Activated naive CD4-positive, alpha-beta T cell treated with anti-CD3 and anti-CD28 coated beads for 36 hours (primary cell): ENCODE results near the gene FAAP100. TPM values are rescaled to one million over a fixed set of nuclear protein-coding genes. Genes with fewer than 3 reads are reported as not detected.
A peak's percentile ranks its signal among the peaks of the same experiment; 100 is the strongest.
"Not testable (repeated sequence)": the region's sequence is repeated elsewhere in the genome, so short reads cannot be mapped to it uniquely, and the experiment has no call there.

ENCODE experiments used
- CTCF ChIA-PET: fragments of 350-600 bp; sonication (Branson Sonifier 250); formaldehyde crosslinking; loops from one replicate; lab custom pipeline; 2021; ENCODE audit warnings: antibody characterized with exemption; lab: Charles Lee
- DNase-seq: peaks from one replicate; pipeline ENCODE4 v3.0.0-alpha.2; 2020
- H3K27ac Mint-ChIP-seq: one replicate; pipeline ENCODE4 v1.8.0; 2021; ENCODE audit warnings: mild to moderate bottlenecking, mixed read lengths
- H3K27me3 Mint-ChIP-seq: one replicate; pipeline ENCODE4 v1.8.0; 2021; ENCODE audit warnings: low read depth, mixed read lengths
- H3K36me3 Mint-ChIP-seq: one replicate; pipeline ENCODE4 v1.8.0; 2021; ENCODE audit warnings: low read depth, mixed read lengths
- H3K4me1 Mint-ChIP-seq: one replicate; pipeline ENCODE4 v1.8.0; 2021; ENCODE audit warnings: low read depth, mixed read lengths
- H3K4me3 Mint-ChIP-seq: one replicate; pipeline ENCODE4 v1.8.0; 2021; ENCODE audit warnings: mild to moderate bottlenecking, moderate library complexity, mixed read lengths
- H3K9me3 Mint-ChIP-seq: one replicate; pipeline ENCODE4 v1.8.0; 2021; ENCODE audit warnings: mixed read lengths
- intact Hi-C: fragments of 100-400 bp; cut with micrococcal nuclease; formaldehyde crosslinking; loops from one replicate; pipeline ENCODE4 v1.15.1; 2023
- total RNA-seq, 2 experiments: library from RNA; stranded (reverse); gene quantifications; one replicate each; pipeline ENCODE4 v1.2.3, GENCODE V29; 2021

FAAP100 gene, protein sequence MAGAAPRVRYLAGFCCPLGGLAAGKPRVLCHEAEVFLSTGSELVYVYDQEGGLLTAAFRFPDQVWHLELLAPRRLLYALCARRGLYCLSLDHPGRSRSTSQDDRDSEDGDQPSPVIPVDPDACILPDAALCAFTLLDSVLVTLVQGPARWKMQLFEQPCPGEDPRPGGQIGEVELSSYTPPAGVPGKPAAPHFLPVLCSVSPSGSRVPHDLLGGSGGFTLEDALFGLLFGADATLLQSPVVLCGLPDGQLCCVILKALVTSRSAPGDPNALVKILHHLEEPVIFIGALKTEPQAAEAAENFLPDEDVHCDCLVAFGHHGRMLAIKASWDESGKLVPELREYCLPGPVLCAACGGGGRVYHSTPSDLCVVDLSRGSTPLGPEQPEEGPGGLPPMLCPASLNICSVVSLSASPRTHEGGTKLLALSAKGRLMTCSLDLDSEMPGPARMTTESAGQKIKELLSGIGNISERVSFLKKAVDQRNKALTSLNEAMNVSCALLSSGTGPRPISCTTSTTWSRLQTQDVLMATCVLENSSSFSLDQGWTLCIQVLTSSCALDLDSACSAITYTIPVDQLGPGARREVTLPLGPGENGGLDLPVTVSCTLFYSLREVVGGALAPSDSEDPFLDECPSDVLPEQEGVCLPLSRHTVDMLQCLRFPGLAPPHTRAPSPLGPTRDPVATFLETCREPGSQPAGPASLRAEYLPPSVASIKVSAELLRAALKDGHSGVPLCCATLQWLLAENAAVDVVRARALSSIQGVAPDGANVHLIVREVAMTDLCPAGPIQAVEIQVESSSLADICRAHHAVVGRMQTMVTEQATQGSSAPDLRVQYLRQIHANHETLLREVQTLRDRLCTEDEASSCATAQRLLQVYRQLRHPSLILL
- total RNA-seq, result 10 to 100 TPM; 25.3 to 27.1 TPM

DNA sequence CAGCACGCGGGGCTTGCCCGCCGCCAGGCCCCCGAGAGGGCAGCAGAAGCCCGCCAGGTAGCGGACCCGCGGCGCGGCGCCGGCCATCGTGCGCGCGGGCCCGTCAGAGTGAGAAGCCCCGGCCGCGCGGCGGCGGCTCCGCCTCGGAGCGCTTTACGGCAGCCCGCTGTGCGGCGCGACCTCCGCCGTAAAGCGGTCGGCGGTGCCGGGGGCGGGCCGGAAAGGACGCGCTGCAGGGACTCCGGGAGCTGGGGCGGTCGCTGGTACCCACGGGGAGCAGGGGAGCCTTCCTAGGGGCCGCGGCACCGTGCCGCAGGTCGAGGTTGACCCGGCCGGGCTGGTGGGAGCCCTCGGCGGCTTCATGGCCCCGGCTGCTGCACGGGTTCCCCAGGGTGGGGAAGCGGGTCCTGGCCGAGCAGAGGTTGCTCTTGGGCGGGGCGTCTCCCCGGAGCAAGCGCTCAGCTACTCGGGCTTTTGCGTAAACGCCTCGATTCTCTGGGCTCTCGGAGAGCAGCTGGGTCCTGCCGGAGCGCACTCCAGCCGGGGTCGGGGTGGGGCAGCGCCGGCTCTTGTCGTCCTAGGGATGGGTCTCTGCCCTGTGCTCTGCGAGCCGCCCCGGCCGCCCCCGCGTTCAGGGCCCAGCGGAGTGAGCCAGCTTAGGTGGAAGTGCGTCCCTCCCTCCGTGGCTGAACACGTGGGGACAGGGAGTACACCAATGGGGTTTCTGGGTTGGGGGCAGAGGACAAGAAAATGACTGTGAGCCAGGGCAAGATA, at the start of gene FAAP100:
Gene FAAP100 (minus strand): TSS at position 110 of the 774 bp plus-strand sequence. CDS start 23 bp downstream, at position 87.
- Mint-ChIP-seq H3K27me3 (no peaks in the 10 kb centered on the region), H3K27ac (peak within 1 kb of the TSS; percentile 82), H3K4me1 (peaks cover 38% of the 10 kb centered on the region), H3K9me3 (no peaks in the 10 kb centered on the region), H3K36me3 (peaks cover 14% of the 10 kb centered on the region), H3K4me3 (peak within 1 kb of the TSS; percentile 83)
- CTCF ChIA-PET, result interaction anchor here (0.7 to 1.1 kb wide), 3 partner anchors 8 to 45 kb away, joined by 3 to 7 read pairs (median 4); no protein-coding TSS in a partner anchor
- DNase-seq, result peak; percentile 78
- intact Hi-C loops, result loop anchor here (1.0 to 5.0 kb wide), 7 partner anchors 40 to 329 kb away; partner anchors contain the start of genes ACTG1, CCDC137, MRPL12 and OXLD1

DNA sequence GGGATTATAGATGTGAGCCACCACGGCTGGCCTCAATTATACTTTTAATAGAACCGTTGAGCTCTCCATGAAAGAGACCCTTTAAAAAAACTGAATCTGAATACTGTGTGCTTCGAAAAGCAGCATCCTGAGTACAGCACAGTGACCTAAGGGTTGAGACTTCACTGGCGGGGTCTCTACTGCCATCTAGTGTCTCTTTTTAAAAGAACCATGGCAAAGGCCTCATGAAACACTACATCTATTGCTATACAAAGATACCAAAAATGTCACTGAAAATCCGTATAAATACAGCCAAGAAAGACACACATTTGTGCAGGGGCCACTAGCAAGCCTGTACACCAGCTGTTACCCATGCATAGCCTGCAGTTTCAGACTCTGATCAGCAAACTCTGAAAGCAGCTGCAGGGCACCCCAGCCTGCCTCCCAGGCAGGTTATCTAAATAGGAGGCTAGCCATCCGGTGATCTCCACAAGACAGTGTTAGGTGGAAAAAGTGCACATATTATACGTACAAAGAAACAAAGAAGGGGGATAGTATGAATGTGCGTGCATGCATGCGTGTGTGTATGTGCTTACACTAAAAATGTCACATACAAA, 49.5 kb upstream of the FAAP100 start:
- Mint-ChIP-seq H3K4me3 (no peak overlapping the region), H3K36me3 (peaks cover 30% of the 10 kb centered on the region), H3K4me1 (peaks cover 2% of the 10 kb centered on the region), H3K27ac (peak overlapping the region; percentile 41), H3K27me3 (no peaks in the 10 kb centered on the region), H3K9me3 (no peaks in the 10 kb centered on the region)
- intact Hi-C loops, result loop anchor here (1.0 to 2.0 kb wide), 3 partner anchors 49 to 348 kb away; partner anchors contain the start of gene FAAP100
- CTCF ChIA-PET, result interaction anchor here (0.6 to 2.8 kb wide), 31 partner anchors 8 to 345 kb away, joined by 3 to 13 read pairs (median 4); no protein-coding TSS in a partner anchor
- peak; percentile 55 for DNase-seq

DNA sequence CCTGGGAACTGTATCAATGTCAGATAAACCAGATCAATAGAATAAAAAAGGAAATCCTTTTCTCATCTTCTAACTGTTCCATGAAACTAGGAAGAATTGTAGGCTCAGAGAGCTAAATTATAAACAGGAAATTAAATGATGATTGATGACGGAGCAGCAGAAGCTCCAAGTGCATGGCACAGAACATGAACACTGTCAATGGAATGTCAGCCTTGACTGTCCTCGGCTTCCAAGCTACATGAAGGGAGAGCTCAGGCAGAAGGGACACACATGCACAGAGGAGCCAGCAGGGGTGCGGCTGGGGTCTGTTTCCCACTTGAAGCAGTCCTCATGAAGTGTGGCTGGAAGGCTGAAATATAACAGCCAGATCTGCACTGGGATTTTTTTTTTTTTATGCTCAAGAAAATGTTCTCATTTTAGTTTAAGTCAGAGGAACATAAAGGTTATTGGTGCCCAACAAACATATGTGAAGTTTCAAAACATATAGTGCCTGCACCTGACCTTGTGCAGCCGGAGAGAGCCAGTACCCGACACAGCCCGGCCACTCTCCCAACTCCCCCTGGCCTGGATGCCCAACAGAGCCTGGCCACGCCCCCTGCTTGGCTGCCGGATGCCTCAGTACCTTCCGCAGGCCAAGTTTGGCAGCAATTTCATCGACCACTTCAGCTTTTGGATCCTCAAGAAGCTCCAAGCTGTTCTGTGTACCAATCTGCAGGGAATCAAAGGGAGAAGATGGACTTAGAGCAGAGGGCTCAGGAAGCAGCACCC, 47.8 kb upstream of the FAAP100 start:
- no peak overlapping the region for H3K4me3 Mint-ChIP-seq
- H3K27ac Mint-ChIP-seq, result no peak overlapping the region
- CTCF ChIA-PET, result interaction anchor here (1.1 to 2.8 kb wide), 10 partner anchors 13 to 373 kb away, joined by 3 to 13 read pairs (median 5); no protein-coding TSS in a partner anchor
- no peak for DNase-seq
- peaks cover 2% of the 10 kb centered on the region for H3K4me1 Mint-ChIP-seq
- H3K9me3 Mint-ChIP-seq, result no peaks in the 10 kb centered on the region
- intact Hi-C loops, result loop anchor here (2.0 kb wide), 2 partner anchors 47 to 81 kb away; partner anchors contain the start of gene FAAP100
- peaks cover 28% of the 10 kb centered on the region for H3K36me3 Mint-ChIP-seq
- H3K27me3 Mint-ChIP-seq, result no peaks in the 10 kb centered on the region

DNA sequence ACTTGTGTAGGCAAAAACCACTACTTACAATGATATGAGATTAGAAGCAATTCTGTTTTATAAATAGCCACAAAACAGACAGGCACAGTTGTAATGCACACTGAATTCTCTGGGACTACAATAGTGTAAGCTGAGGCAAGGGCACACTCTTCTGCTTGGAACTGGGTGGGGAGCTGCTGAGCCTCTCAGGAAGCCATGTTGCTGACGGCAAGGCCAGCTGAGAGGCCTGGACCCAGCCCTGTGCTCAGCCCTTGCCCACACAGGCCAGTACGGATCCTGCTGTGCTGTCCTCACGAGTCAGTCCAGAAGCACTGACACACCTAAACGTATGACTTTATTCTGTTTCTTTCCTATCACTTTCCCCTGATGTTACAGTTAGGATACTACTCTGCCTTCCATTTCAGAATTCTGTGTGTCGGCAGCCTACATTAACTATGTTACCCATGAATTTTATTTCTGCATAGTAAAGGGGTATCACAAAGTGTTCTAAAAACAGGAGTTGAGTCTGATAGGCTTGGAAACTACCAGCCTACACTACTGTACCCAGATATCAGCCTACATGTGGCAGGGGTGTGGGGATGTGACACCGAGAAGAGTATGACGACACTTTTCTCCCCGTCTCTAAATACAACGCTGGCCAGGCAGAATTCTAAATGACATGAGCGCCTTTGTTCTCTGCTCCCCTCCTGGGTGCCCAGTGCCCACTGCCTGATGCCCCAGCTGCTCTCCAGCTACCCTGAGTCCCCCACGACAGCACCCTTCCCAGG, 41.1 kb upstream of the FAAP100 start:
- no peak overlapping the region for H3K27ac Mint-ChIP-seq
- H3K36me3 Mint-ChIP-seq, result peaks cover 29% of the 10 kb centered on the region
- H3K27me3 Mint-ChIP-seq, result no peaks in the 10 kb centered on the region
- H3K9me3 Mint-ChIP-seq, result no peaks in the 10 kb centered on the region
- intact Hi-C loops, result no loop called here
- H3K4me3 Mint-ChIP-seq, result no peak overlapping the region
- CTCF ChIA-PET, result no interaction called here
- DNase-seq, result no peak
- H3K4me1 Mint-ChIP-seq, result no peaks in the 10 kb centered on the region

DNA sequence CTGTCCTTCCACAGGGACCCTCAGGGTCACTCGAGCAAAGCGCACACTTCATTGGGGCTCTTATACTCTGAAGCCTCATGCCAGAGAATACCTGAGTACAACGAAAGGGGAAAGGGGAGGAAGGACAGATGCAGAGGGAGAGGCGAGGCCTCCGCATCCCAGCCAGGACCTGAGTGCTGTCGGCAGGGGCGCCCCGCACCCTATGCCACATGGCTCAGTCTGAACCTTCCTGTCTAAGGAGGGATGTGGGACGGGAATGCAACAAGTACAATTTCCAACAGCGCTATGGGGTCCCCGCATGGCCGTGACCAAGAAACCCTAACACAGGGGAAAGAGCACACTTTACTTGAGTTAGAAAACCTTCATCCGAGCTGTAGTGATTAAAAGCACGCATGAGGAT, 39.8 kb upstream of the FAAP100 start:
- H3K9me3 Mint-ChIP-seq, result no peaks in the 10 kb centered on the region
- DNase-seq, result no peak
- intact Hi-C loops, result no loop called here
- H3K27me3 Mint-ChIP-seq, result no peaks in the 10 kb centered on the region
- no peak overlapping the region for H3K4me3 Mint-ChIP-seq
- no peaks in the 10 kb centered on the region for H3K4me1 Mint-ChIP-seq
- CTCF ChIA-PET, result interaction anchor here (0.8 kb wide), 1 partner anchor 10 kb away, joined by 3 read pairs; no protein-coding TSS in a partner anchor
- no peak overlapping the region for H3K27ac Mint-ChIP-seq
- peaks cover 31% of the 10 kb centered on the region for H3K36me3 Mint-ChIP-seq

DNA sequence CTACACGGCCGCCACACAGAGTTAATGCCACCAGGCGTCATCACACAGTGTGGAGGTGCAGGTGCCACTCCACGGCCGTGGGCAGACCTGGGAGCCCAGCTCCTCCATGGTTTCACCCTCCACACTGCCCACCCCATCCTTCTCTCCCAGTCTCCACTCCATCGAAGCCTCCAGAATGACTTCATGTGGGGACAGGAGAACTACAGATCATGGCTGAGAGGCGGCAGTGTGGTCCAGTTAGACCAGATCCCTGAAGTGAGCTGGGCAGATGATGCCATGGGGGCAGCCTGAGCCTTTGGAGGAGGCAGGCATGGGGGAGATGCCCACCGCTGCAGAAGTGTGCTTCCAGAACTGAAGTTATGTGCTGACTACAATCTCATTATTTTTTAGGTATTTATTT, 38.0 kb upstream of the FAAP100 start:
- H3K9me3 Mint-ChIP-seq, result no peaks in the 10 kb centered on the region
- intact Hi-C loops, result no loop called here
- CTCF ChIA-PET, result interaction anchor here (1.1 to 2.4 kb wide), 2 partner anchors 12 to 106 kb away, joined by 3 to 5 read pairs; no protein-coding TSS in a partner anchor
- H3K27ac Mint-ChIP-seq, result no peak overlapping the region
- H3K4me1 Mint-ChIP-seq, result no peaks in the 10 kb centered on the region
- H3K36me3 Mint-ChIP-seq, result peaks cover 43% of the 10 kb centered on the region
- DNase-seq, result no peak
- H3K4me3 Mint-ChIP-seq, result no peak overlapping the region
- no peaks in the 10 kb centered on the region for H3K27me3 Mint-ChIP-seq

DNA sequence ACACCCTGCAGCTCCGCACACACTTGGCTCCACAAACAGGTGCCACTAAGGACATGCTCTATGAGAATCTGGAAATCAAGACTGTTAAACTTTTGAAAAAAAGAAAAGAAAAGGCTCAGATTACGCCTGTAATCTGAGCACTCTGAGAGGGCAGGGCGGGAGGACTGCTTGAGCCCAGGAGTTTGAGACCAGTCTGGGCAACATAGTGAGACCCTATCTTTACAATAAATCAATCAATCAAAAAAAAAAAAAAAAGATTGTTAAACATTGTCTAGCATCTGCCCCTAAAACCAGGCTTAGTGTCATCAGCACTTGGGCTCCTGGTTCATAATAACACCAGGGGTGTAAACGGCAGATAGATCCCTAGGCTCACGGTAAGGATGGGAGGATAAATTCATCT, 37.5 kb upstream of the FAAP100 start:
- CTCF ChIA-PET, result interaction anchor here (0.6 to 2.4 kb wide), 3 partner anchors 12 to 448 kb away, joined by 3 to 5 read pairs (median 4); partner anchors contain the start of gene DCXR

DNA sequence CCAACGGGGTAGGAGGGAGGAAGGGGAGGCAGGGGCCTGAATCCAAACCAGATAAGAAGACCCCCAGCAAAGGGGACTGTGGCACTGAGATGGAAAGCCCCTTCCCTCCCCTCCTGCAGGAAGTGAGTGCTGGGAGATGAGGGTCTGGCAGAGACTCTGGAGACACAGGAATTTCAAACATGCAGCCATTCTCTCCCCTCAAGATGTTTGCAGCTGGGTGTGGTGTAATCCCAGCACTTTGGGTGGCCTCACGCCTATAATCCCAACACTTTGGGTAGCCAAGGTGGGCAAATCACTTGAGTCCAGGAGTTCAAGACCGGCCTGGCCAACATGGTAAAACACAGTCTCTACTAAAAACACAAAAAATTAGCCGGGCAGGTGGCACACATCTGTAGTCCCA, 33.9 kb upstream of the FAAP100 start:
- Mint-ChIP-seq H3K36me3 (peaks cover 32% of the 10 kb centered on the region), H3K27me3 (no peaks in the 10 kb centered on the region), H3K27ac (no peak overlapping the region), H3K4me1 (no peaks in the 10 kb centered on the region), H3K9me3 (no peaks in the 10 kb centered on the region), H3K4me3 (no peak overlapping the region)
- intact Hi-C loops, result no loop called here
- DNase-seq, result no peak
- CTCF ChIA-PET, result interaction anchor here (1.5 to 2.9 kb wide), 2 partner anchors 15 kb away, joined by 3 to 13 read pairs; no protein-coding TSS in a partner anchor

More for the DNA sequence above, 37.5 kb upstream of the FAAP100 start:
- no peak for DNase-seq
- Mint-ChIP-seq H3K4me3 (no peak overlapping the region), H3K36me3 (peaks cover 41% of the 10 kb centered on the region), H3K27ac (no peak overlapping the region), H3K9me3 (no peaks in the 10 kb centered on the region), H3K27me3 (no peaks in the 10 kb centered on the region), H3K4me1 (no peaks in the 10 kb centered on the region)
- intact Hi-C loops, result no loop called here

DNA sequence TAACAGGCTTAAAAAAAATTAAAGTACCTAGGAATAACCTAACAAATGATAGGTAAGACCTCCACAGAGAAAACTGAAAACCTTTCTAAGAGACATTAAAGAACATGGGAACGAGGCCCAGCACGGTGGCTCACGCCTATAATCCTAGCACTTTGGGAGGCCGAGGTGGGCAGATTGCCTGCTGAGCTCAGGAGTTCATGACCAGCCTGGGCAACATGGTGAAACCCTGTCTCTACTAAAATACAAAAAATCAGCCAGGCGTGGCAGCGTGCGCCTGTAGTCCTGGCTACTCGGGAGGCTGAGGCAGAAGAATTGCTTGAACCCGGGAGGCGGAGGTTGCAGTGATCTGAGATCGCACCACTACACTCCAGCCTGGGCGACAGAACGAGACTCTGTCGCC, 32.6 kb upstream of the FAAP100 start:
- H3K27ac Mint-ChIP-seq, H3K9me3 Mint-ChIP-seq, H3K4me1 Mint-ChIP-seq, H3K4me3 Mint-ChIP-seq, H3K27me3 Mint-ChIP-seq, intact Hi-C loops, DNase-seq: not testable (repeated sequence)
- CTCF ChIA-PET, result interaction anchor here (2.9 kb wide), 1 partner anchor 16 kb away, joined by 13 read pairs; no protein-coding TSS in a partner anchor
- peaks cover 35% of the 10 kb centered on the region for H3K36me3 Mint-ChIP-seq
